Neutrophil (primary cell): ENCODE results near the gene CAMK1D.

Experiments used
- H3K27ac ChIP-seq: fragments of 200-600 bp; sonication (generic); 2 replicates; pipeline ENCODE4 v1.5.1; 2016; ENCODE audit warnings: mild to moderate bottlenecking, moderate library complexity
- H3K27me3 ChIP-seq: fragments of 200-600 bp; sonication (generic); 2 replicates; pipeline ENCODE4 v1.6.0; 2016; ENCODE audit warnings: mild to moderate bottlenecking
- H3K36me3 ChIP-seq: fragments of 200-600 bp; sonication (generic); 2 replicates; pipeline ENCODE4 v1.5.1; 2017
- H3K4me1 ChIP-seq, 2 experiments: fragments of 200-600 bp in 1 of 2; sonication (generic) in 1 of 2; 1 replicate in 1 of 2; 2 replicates in 1 of 2; pipeline versions ENCODE4 v1.5.1 to v1.6.1; 2013 to 2016; ENCODE audit warnings: low read depth in 1 of 2, low read length in 1 of 2, mild to moderate bottlenecking in 1 of 2, moderate library complexity in 1 of 2; ENCODE audit not compliant: control insufficient read depth in 1 of 2, insufficient read depth in 1 of 2
- H3K4me3 ChIP-seq, 2 experiments: fragments of 200-600 bp in 1 of 2; sonication (generic) in 1 of 2; 1 replicate in 1 of 2; 2 replicates in 1 of 2; pipeline ENCODE4 v1.5.1; 2013 to 2016; ENCODE audit warnings: low read depth in 1 of 2, low read length in 1 of 2, mild to moderate bottlenecking in 1 of 2, moderate library complexity in 1 of 2
- H3K9me3 ChIP-seq: fragments of 200-600 bp; sonication (generic); 2 replicates; pipeline ENCODE4 v1.5.1; 2016
- TF ChIP-seq, protein P1 (sequence below): fragments of 200-600 bp; sonication (generic); IDR thresholded peaks from 2 replicates; pipeline ENCODE4 v1.5.1; 2016; ENCODE audit warnings: antibody characterized with exemption

The CAMK1D gene

DNA sequence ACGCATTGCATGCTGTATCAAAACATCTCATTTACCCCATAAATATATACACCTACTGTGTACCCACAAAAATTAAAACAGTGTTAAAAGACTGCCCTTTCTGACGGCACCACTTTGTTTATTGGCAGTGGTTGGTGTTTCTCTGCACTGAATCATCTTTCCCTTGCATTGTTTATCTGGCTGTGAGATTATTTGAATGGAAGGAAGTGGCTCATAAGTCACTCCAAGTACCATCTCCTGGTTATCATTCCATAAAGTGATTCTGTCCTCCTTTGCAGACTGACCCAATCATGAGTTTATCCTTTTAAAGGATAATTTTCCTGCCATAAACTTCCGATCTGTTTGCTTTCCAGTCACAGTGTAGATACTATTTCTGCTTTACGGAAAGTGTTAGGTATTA is 183.8 kb downstream of the CAMK1D start:
- no peak overlapping the region for H3K4me3 ChIP-seq
- no peak overlapping the region for H3K27ac ChIP-seq
- H3K4me1 ChIP-seq: no peaks in the 10 kb centered on the region
- H3K27me3 ChIP-seq: no peaks in the 10 kb centered on the region
- H3K36me3 ChIP-seq: no peaks in the 10 kb centered on the region
- no peaks in the 10 kb centered on the region for H3K9me3 ChIP-seq
- TF ChIP-seq, protein P1, sequence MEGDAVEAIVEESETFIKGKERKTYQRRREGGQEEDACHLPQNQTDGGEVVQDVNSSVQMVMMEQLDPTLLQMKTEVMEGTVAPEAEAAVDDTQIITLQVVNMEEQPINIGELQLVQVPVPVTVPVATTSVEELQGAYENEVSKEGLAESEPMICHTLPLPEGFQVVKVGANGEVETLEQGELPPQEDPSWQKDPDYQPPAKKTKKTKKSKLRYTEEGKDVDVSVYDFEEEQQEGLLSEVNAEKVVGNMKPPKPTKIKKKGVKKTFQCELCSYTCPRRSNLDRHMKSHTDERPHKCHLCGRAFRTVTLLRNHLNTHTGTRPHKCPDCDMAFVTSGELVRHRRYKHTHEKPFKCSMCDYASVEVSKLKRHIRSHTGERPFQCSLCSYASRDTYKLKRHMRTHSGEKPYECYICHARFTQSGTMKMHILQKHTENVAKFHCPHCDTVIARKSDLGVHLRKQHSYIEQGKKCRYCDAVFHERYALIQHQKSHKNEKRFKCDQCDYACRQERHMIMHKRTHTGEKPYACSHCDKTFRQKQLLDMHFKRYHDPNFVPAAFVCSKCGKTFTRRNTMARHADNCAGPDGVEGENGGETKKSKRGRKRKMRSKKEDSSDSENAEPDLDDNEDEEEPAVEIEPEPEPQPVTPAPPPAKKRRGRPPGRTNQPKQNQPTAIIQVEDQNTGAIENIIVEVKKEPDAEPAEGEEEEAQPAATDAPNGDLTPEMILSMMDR: no peak

GRCh38 chr10:12533723-12534122 is 184.4 kb downstream of the CAMK1D start:
- H3K4me1 ChIP-seq: no peaks in the 10 kb centered on the region
- H3K27ac ChIP-seq: no peak overlapping the region
- no peak overlapping the region for H3K4me3 ChIP-seq
- H3K9me3 ChIP-seq: no peaks in the 10 kb centered on the region
- no peaks in the 10 kb centered on the region for H3K27me3 ChIP-seq
- TF ChIP-seq, protein P1: no peak
- no peaks in the 10 kb centered on the region for H3K36me3 ChIP-seq

GRCh38 chr10:12534824-12535223 is 185.5 kb downstream of the CAMK1D start:
- Histone ChIP-seq H3K4me3 (no peak overlapping the region), H3K27ac (no peak overlapping the region)
- TF ChIP-seq, protein P1: no peak

GRCh38 chr10:12535656-12536055 is 186.3 kb downstream of the CAMK1D start:
- Histone ChIP-seq H3K9me3 (no peaks in the 10 kb centered on the region), H3K4me1 (no peaks in the 10 kb centered on the region), H3K27me3 (no peaks in the 10 kb centered on the region), H3K27ac (no peak overlapping the region), H3K4me3 (no peak overlapping the region), H3K36me3 (no peaks in the 10 kb centered on the region)
- TF ChIP-seq, protein P1: no peak

More at GRCh38 chr10:12534824-12535223, 185.5 kb downstream of the CAMK1D start:
- H3K4me1 ChIP-seq: no peaks in the 10 kb centered on the region
- H3K27me3 ChIP-seq: no peaks in the 10 kb centered on the region
- no peaks in the 10 kb centered on the region for H3K9me3 ChIP-seq
- no peaks in the 10 kb centered on the region for H3K36me3 ChIP-seq

DNA sequence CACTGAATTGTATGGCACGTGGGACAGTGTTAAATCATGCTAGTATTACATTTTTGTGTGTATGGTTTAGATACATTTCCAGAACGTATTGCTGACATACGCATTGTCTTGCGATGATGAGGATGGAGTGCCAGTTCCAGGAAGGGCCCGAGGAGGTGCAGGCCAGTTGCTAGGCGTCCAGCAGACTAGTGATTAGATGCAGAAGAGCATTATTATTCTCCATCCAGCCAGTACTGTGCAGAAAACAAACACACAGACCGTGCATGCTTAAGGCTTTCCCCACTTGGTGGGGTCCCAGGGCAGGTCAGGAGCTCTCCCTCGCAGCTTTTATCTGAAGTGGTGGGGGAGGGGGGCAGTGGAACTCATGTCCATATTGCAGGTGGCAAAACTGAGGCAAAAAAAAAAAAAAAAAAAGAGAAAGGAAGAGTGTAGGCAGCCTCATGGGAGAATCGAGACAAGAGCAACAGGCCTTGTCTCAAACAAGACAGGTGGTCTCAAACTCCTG is 189.2 kb downstream of the CAMK1D start:
- no peak overlapping the region for H3K4me3 ChIP-seq
- no peak overlapping the region for H3K27ac ChIP-seq
- H3K9me3 ChIP-seq: no peaks in the 10 kb centered on the region
- no peaks in the 10 kb centered on the region for H3K27me3 ChIP-seq
- H3K4me1 ChIP-seq: no peaks in the 10 kb centered on the region
- TF ChIP-seq, protein P1: no peak
- no peaks in the 10 kb centered on the region for H3K36me3 ChIP-seq
